Smooth muscle cell (in vitro differentiated cells): Measurements from ENCODE around the gene HLA-DMB. TPM values are rescaled to one million over a fixed set of nuclear protein-coding genes. Genes with fewer than 3 reads are reported as not detected.
A peak's percentile ranks its signal among the peaks of the same experiment; 100 is the strongest.

ENCODE experiments used
- DNase-seq: peaks from one replicate; lab custom pipeline; 2025; ENCODE audit not compliant: unreplicated experiment; lab: John Stamatoyannopoulos, UW
- H2AFZ ChIP-seq: fragments of 200-600 bp; sonication (generic); 2 replicates; pipeline ENCODE4 v1.6.0; 2016; ENCODE audit warnings: antibody characterized with exemption, low read depth, mild to moderate bottlenecking
- H3F3A ChIP-seq: fragments of 200-600 bp; sonication (generic); 2 replicates; pipeline ENCODE4 v1.6.0; 2017; ENCODE audit warnings: antibody characterized with exemption, low read depth
- H3K27ac ChIP-seq: fragments of 200-600 bp; sonication (generic); 2 replicates; pipeline ENCODE4 v1.5.1; 2016; ENCODE audit warnings: low read depth, mild to moderate bottlenecking
- H3K27me3 ChIP-seq: fragments of 200-600 bp; sonication (generic); 2 replicates; pipeline ENCODE4 v1.6.1; 2016; ENCODE audit warnings: low read depth, mild to moderate bottlenecking
- H3K36me3 ChIP-seq: fragments of 200-600 bp; sonication (generic); 2 replicates; pipeline ENCODE4 v1.5.1; 2016; ENCODE audit warnings: low read depth
- H3K4me1 ChIP-seq: fragments of 200-600 bp; sonication (generic); 2 replicates; pipeline ENCODE4 v1.5.1; 2016; ENCODE audit warnings: low read depth
- H3K4me2 ChIP-seq: fragments of 200-600 bp; sonication (generic); 2 replicates; pipeline ENCODE4 v1.6.0; 2016; ENCODE audit warnings: mild to moderate bottlenecking
- H3K4me3 ChIP-seq: fragments of 200-600 bp; sonication (generic); 2 replicates; pipeline ENCODE4 v1.5.1; 2016; ENCODE audit warnings: mild to moderate bottlenecking
- H3K79me2 ChIP-seq: fragments of 200-600 bp; sonication (generic); 2 replicates; pipeline ENCODE4 v1.6.0; 2016; ENCODE audit warnings: low read depth, mild to moderate bottlenecking
- H3K9ac ChIP-seq: fragments of 200-600 bp; sonication (generic); 2 replicates; pipeline ENCODE4 v1.6.0; 2016; ENCODE audit warnings: low read depth
- H3K9me3 ChIP-seq: fragments of 200-600 bp; sonication (generic); replicated peaks from 2 replicates; pipeline ENCODE4 v1.5.1; 2016; ENCODE audit warnings: low read depth
- H4K20me1 ChIP-seq: fragments of 200-600 bp; sonication (generic); 2 replicates; pipeline ENCODE4 v1.6.0; 2016; ENCODE audit warnings: low read depth
- WGBS: methylation state at CpG from one replicate; pipeline ENCODE4 v1.1.7; 2016; ENCODE audit warnings: low lambda C conversion rate; 5-methylcytosine and 5-hydroxymethylcytosine counted together
- polyA plus RNA-seq: library from polyadenylated mRNA; unstranded; fragments of >200 nt; fragmentation: Nextera tagmentation; extraction: Ambion mirVana; gene quantifications from 2 replicates; pipeline ENCODE4 v1.2.1, GENCODE V29; 2016
- total RNA-seq: library from RNA; depleted of rRNA; stranded (reverse); fragments of >200 nt; gene quantifications from 2 replicates; pipeline ENCODE4 v1.2.3, GENCODE V29; 2014
- TF ChIP-seq, protein P1 (sequence below): fragments of 200-600 bp; sonication (generic); IDR thresholded peaks from 2 replicates; pipeline ENCODE4 v1.5.1; 2017; ENCODE audit warnings: borderline replicate concordance, mild to moderate bottlenecking, antibody characterized with exemption; ENCODE audit not compliant: insufficient read depth, poor library complexity, severe bottlenecking

The HLA-DMB gene
- total and polyA plus RNA-seq, 2 experiments from 2014 or later = not detected

DNA sequence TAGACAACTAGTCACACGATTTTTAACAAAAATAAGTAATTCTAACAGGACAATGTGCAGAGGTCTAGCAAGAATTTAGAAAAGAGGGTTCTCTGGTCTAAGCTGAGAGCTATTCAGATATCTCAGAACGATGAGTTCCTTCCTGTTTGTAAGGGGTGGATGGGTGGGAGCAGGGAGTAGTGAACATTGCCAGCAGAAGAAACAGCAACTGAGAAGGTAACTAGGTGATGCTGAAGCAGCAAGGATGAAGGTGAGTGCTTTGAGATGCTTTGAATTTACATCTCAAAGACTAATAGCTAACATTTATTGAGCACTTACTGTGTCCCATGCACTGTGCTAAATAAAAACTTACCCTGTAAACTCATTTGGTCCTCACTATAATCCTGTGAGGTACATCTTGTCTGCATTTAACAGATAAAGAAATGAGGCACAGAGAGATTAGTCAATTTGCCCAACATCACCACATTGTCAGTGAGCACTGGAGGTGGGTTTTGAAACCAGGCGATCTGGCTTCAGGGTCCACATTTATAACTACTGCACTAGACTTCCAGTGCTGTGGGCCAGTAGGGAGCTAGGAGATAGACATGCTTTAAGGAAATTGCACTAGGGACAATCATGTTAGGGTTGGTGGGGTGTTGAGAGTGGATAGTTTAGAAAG, 43.3 kb upstream of the HLA-DMB start:
- TF ChIP-seq, protein P1, sequence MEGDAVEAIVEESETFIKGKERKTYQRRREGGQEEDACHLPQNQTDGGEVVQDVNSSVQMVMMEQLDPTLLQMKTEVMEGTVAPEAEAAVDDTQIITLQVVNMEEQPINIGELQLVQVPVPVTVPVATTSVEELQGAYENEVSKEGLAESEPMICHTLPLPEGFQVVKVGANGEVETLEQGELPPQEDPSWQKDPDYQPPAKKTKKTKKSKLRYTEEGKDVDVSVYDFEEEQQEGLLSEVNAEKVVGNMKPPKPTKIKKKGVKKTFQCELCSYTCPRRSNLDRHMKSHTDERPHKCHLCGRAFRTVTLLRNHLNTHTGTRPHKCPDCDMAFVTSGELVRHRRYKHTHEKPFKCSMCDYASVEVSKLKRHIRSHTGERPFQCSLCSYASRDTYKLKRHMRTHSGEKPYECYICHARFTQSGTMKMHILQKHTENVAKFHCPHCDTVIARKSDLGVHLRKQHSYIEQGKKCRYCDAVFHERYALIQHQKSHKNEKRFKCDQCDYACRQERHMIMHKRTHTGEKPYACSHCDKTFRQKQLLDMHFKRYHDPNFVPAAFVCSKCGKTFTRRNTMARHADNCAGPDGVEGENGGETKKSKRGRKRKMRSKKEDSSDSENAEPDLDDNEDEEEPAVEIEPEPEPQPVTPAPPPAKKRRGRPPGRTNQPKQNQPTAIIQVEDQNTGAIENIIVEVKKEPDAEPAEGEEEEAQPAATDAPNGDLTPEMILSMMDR = no peak
- Histone ChIP-seq H3K27ac (no peak overlapping the region), H3K27me3 (no peaks in the 10 kb centered on the region), H3K4me1 (no peaks in the 10 kb centered on the region), H3K9me3 (no peaks in the 10 kb centered on the region), H4K20me1 (peaks cover 54% of the 10 kb centered on the region), H3F3A (peaks cover 45% of the 10 kb centered on the region), H3K4me2 (no peak overlapping the region), H3K36me3 (peaks cover 21% of the 10 kb centered on the region), H2AFZ (no peak overlapping the region), H3K4me3 (no peak overlapping the region), H3K9ac (no peak overlapping the region), H3K79me2 (peaks cover 13% of the 10 kb centered on the region)
- 66% methylated on average over 3 of the region's 3 CpGs for WGBS
- DNase-seq = no peak

DNA sequence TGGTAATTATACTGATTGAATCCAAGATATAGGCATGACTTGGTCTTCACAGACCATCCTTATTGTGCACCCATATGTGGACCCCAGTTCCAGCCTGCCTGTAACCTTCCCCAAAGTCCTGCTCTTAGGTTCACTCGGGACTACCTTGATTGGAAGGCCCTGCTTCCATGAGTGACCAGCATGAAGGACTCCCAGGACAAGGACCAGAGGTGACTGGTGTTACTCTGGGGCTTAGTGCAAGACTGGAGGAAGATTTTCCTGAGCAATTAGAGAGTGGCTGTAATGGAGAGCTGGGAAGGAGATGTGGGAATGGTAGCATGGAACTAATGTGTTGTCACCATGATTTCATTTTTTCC, 42.6 kb upstream of the HLA-DMB start:
- no peak overlapping the region for H3K27ac ChIP-seq
- H4K20me1 ChIP-seq = peaks cover 60% of the 10 kb centered on the region

DNA sequence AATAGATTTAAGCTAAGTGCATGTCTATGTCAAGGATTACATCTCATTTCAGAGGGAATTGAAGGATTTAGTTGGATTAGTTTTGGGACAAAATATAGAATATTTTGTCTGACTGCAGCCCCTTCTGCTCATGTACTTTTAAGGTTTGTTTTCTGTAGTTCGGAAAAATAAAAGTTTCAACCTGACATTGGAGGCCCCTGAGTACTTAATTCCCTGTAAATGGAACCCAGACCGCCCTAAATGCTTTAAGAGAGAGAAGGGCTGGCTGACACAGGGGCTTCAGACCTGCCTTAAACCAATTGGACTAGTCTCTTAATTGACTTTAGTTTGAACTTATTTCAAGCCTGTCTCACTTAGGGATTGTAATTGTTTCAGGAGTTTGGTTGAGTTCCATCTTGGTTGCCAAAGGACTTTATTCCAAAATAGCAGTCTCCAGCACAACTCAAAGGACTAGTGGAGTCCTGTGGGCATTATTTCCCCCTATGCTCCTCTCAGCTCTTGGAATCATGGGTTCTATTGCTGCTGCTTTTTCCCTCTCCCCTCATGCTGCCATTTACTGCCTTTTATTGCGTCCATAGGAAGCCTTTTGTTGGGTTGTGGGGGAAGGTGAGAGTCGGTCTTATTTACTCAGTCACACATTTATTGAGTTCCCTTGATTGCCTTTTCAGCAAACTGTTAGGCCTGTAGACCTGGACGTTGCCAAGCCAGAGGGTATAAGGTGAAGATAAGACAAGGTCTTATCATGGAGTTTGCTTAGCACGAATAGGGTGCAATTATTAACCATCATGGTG, 42.1 kb upstream of the HLA-DMB start:
- Histone ChIP-seq H3K27ac (peak overlapping the region; percentile 10), H3K36me3 (peaks cover 31% of the 10 kb centered on the region), H3K4me3 (no peak overlapping the region), H3K27me3 (no peaks in the 10 kb centered on the region), H3K79me2 (peaks cover 23% of the 10 kb centered on the region), H4K20me1 (peaks cover 66% of the 10 kb centered on the region), H3K9ac (no peak overlapping the region), H2AFZ (no peak overlapping the region), H3F3A (peaks cover 54% of the 10 kb centered on the region), H3K4me1 (no peaks in the 10 kb centered on the region), H3K9me3 (no peaks in the 10 kb centered on the region), H3K4me2 (no peak overlapping the region)
- no peak for DNase-seq
- TF ChIP-seq, protein P1 = no peak
- WGBS = 80% methylated on average over 6 of the region's 6 CpGs

More for the DNA sequence above, 42.6 kb upstream of the HLA-DMB start:
- Histone ChIP-seq H3K4me2 (no peak overlapping the region), H3K27me3 (no peaks in the 10 kb centered on the region), H3K79me2 (peaks cover 17% of the 10 kb centered on the region), H3K9me3 (no peaks in the 10 kb centered on the region), H2AFZ (no peak overlapping the region), H3K4me1 (no peaks in the 10 kb centered on the region), H3K36me3 (peaks cover 25% of the 10 kb centered on the region), H3F3A (peaks cover 48% of the 10 kb centered on the region), H3K4me3 (no peak overlapping the region), H3K9ac (no peak overlapping the region)
- WGBS = 93% methylated on average over 1 of the region's 1 CpG
- TF ChIP-seq, protein P1 = no peak
- DNase-seq = no peak
